A204.1 (cell line): ENCODE results near the gene BTLA.
"Not testable (repeated sequence)": the region's sequence is repeated elsewhere in the genome, so short reads cannot be mapped to it uniquely, and the experiment has no call there.

Experiments used
- FAIRE-seq: peaks from 2 replicates; lab custom pipeline; 2012; peaks lifted over from hg19 to GRCh38; lab: Jason Lieb, UNC

BTLA gene

GRCh38 chr3:112498914-112499711 is at the start of gene BTLA:
Gene BTLA, minus strand, starts transcription at chr3:112499472. Its CDS starts 114 bp downstream, at chr3:112499358.
- no peak for FAIRE-seq

GRCh38 chr3:112546216-112546759 is 47.0 kb upstream of the BTLA start:
- no peak for FAIRE-seq

DNA sequence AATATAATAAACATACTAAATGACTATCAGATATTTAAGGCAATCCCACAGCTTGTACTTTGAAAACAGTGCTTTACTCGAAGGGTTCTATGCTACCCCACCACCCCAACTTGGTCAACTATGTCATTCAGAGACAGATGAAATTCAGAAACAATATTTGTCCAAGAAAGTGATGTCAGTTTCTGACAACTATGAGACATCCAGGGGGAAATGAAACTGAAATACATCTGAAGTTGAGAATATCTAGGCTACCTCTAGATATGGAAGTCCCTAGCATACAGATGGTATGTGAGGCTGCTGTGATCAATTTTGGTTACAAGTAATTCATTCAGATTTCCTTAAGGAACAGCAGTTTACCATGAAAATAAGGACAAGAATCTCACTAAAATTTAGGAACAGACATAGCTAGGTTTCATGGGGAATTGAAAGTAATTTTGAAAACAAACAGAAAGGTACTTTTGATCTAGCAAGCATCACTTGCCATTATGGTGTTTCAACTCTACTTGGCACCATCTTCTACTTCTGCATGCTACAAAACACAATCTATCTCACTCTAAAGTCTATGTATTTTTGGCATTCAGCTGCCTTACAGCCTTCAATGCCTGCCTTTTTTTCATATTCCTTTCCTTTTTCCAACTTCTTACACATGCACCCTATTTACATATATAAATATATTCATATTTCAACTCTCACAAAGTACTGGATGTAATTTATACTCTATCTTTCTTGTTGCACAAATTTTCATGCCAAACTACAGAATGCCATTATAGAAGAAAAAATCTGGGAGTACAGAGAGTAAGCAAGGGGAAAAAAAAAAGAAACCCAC is 40.8 kb upstream of the BTLA start:
- no peak for FAIRE-seq

DNA sequence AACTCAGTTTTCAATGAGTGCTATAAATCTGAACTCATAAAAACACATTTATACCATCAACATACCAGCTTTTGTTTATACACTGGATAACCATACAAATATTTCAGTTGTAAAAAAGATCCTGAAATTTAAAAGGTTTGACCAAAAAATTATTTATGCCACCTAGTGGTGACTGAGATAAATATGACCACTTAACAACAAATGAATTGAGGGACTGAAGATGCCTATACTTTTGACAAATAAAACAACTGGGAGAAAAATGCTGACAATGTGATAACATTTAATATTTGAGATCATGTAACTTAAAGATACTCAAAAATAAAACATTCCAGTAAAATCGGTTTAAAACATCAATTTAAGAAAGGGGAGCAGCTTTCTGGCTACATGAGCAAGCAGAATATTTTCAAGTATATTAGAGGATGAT is 32.1 kb upstream of the BTLA start:
- peak; percentile 93 for FAIRE-seq

DNA sequence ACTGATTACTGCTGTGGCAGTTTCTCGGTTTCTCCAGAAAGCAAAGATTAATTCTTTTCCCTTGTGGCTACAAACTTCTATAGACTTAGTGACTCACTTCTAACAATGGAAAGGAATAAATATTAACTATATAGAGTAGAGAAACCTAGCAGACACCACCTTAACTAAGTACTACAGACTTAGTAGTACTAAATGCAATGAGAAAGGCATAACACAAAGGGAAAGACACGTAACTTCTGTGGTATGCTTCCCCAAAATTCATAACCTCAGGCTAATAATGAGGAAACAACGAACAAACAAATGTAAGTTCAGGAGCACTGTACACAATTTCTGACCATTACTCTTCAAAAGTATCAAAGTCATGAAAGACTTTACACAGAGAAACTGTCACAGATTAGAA is 31.3 kb upstream of the BTLA start:
- FAIRE-seq, result no peak

GRCh38 chr3:112524127-112524526 is 24.9 kb upstream of the BTLA start:
- FAIRE-seq, result not testable (repeated sequence)

- FAIRE-seq, result peak; percentile 97
Observed at GRCh38 chr3:112519424-112520001, 20.2 kb upstream of the BTLA start.

DNA sequence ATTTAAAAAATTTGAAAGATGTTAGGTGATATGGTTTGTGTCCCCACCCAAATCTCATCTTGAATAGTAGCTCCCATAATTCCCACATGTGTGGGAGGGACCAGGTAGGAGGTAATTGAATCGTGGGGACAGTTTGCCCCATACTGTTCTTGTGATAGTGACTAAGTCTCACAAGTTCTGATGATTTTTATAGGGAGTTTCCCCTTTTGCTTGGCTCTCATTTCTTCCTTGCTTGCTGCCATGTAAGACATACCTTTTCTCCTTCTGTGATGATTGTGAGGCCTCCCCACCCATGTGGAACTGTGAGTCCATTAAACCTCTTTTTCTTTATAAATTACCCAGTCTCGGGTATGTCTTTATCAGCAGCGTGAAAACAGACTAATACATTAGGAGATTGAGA is 19.7 kb upstream of the BTLA start:
- FAIRE-seq, result not testable (repeated sequence)

DNA sequence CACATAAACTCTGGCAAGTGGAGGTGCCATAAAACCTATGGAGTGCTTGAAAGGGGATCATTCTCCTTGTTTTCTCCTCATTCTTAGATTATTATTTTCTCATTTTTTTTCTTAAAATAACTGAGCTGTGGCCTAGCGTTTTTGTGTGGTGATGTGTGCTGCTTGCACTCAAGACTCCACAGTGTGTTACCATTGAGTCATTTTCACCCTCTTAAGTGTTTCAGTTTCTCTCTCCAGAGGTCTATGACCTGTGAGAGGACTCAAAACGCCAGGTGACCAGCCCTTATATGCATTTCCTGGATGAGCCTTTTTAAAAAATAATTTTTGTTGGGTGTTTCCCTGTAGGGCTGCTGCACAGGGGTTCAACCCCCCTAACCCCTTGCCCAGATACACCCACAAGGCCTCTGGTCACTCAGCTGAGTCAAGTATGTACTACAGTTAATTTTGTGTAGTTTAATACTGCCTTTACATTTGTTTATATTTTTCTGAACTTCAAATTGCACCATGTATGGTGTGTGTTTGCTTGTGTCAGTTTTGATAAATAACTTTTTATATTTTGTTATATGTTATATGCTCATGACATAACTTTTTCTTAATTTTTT is 15.4 kb upstream of the BTLA start:
- FAIRE-seq, result no peak

DNA sequence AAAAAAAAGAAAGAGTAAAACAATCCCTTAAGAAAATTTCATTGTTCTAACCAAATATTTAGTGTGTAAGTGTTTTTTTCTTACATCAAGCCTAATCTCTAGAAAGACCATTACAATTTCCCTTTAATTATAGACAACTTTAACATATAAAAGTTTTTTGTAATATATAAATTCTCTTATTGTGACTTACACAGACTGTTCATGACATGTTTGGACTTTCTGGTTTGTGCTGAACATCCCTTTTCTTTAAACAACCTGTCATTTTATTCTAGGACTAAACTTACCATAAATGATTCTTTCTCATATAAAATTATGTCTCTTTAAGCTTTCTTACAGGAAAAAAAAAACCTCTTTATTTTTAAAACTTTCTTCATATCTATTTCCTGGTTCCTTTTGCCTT is 13.0 kb upstream of the BTLA start:
- FAIRE-seq, result no peak

GRCh38 chr3:112508860-112509259 is 9.6 kb upstream of the BTLA start:
- FAIRE-seq, result no peak

GRCh38 chr3:112508261-112508660 is 9.0 kb upstream of the BTLA start:
- FAIRE-seq, result no peak

DNA sequence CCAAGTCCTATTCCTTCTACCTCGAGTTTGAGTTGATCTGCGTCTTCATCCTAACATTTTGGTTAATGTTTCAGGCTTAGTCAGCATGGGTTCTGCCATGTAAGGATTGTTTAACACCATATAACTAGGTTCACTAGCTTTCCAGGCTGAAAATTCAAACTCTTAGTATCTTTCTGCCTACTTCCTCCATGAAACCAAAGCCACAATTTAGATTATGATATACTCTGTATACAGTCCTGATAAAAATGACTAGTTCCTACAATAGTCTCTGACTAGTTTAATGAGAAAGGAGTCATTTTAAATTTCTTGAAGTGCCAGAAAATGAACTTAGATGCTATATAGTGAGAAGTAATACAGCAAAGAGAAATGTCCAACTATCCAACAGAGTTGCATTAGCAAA is 6.6 kb upstream of the BTLA start:
- FAIRE-seq, result no peak

DNA sequence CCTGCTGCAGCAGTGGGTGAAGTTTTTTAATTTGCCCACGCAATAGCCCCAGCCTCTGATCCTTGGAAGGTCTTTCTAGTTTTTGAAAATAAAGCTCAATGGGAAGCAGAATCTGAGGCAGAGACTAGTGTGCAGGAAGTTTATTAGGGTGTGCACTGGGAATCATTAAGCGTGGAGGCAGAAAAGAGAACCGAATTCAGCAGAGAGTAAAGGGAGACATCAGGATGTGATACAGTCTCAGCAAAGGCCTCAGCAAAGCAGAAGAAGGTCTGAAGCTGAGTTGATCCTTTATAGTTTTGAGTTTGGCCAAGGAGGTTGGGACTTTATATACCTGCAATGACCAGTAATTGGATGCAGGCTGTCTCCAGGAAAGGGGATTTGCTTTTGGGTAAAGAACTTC is 4.9 kb upstream of the BTLA start:
- FAIRE-seq, result no peak

- FAIRE-seq, result no peak
Observed at GRCh38 chr3:112503304-112503972, 4.2 kb upstream of the BTLA start.

- no peak for FAIRE-seq
Observed at GRCh38 chr3:112500621-112501020, 1.3 kb upstream of the BTLA start.

- no peak for FAIRE-seq
Observed at GRCh38 chr3:112497897-112498548, 1.2 kb downstream of the BTLA start.

DNA sequence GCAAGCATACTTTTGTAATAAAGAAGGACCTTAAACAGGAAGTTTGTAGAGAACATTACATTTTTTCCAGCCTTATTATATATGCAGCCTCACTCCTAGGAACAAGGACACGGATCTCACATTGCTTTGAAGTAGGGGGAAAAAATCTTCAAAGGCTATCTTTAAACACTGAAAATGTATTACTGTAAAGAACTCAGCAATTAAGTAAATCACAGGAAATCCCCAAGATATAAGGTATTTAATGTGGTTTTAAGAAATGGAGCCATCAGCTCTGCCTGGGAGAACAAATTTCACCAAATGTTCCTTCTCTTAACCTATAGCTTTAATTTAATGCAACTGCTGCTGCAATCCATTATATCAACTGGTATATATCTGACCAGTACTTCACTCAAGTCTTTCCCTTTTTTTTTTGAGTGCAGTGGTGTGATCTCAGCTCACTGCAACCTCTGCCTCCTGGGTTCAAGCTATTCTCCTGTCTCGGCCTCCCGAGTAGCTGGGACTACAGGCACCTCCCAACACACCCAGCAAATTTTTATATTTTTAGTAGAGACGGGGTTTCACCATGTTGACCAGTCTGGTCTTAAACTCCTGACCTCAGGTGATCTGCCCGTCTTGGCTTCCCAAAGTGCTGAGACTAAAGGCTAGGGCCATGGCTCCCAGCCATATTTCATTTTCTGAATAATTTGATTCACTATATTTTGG is 2.8 kb downstream of the BTLA start:
- no peak for FAIRE-seq

- not testable (repeated sequence) for FAIRE-seq
Observed at GRCh38 chr3:112494448-112494767, 4.9 kb downstream of the BTLA start.

DNA sequence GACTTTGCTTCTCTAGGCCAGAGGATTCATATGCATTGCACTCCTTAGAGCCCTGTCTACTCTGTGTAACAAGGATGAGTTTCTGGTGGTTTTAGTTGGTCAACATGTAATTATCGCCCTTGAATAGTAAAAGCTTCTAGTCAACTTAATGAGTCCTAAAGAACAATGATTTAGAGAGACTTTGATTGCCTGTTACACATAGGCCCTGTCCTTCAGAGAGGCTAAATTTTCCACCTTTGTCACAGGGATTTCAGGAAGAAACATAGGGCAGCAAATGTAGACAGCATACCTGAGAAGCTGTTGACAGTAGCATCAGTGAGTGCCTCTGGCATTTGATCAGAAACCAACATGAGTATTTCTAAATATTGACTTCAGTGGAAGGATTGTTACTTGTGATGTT is 7.1 kb downstream of the BTLA start:
- FAIRE-seq, result no peak

DNA sequence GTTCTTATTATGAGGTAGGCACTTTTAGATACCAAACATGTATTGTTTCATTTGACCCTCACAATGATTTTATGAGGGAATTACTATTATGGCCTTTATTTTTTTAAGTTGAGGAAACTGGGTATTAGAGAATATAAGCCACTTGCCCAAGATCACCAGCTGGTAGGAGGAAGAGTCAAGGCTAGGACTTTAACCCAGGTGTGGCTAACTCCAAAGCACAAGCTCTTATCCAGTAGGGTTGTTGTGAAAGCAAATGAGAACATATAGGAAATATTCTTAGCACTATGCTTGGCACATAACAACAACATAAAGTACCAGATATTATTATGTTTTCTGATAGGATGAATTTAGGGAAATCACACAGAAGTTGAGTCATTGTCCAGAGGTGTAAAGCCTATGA is 7.9 kb downstream of the BTLA start:
- no peak for FAIRE-seq
